Activated T-cell treated with anti-CD3 and anti-CD28 coated beads for 24 hours (primary cell): Measurements from ENCODE around the gene TASP1.
"Not testable (repeated sequence)": the region's sequence is repeated elsewhere in the genome, so short reads cannot be mapped to it uniquely, and the experiment has no call there.

Experiments
- DNase-seq: peaks from one replicate; pipeline ENCODE4 v3.0.0-alpha.2; 2020; ENCODE audit warnings: low read depth

The TASP1 gene

DNA sequence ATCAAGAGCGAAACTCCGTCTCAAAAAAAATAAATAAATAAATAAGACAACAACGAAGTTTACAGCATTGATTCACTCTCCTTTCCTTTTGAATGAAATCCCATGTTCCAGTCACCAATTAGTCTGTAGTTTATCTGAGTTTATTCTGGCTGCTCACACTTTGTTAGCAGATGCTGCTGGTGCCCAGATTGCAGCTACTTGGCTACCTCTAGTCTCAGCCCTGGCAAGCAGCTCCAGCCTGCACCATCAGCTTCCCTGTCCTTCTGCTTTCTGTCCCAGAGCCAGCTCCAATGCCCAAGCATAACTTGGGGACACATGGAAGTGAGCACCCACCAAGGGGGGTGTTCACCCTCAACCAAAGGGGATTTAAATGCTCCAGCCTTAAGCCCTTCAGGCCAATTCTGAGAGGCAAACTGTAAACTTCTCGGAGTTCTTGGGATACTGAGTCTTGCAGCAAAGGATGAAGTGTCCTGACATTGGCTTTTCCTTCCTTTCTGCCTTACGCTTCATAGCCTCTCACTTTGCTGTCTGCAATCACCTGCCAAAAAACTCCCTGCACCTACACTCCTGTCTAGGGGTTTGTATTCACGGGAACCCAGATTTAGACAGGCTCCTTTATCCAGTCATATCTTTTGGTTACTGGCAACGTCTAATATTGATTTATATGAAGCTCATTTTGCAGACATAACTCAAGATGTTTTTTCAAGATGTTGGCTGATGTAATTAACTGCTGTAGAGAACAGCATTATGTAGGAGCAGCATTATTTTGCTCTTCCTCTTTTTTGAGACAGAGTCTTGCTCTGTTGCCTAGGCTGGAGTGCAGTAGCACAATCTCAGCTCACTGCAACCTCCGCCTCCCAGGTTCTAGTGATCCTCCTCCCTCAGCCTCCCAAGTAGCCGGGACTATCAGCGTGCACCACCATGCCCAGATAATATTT is 9.8 kb upstream of the TASP1 start:
- no peak for DNase-seq

DNA sequence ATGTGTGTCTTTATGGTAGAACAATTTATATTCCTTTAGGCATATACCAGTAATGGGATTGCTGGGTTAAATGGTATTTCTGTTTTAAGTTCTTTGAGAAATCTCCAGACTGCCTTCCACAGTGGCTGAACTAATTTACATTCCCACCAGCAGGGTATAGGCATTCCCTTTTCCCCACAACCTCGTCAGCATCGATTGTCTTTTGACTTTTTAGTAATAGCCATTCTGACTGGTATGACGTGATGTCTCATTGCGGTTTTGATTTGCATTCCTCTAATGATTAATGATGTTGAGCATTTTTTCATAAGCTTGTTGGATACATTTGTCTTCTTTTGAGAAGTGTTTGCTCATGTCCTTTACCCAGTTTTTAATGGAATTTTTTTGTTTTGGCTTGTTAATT is 5.3 kb upstream of the TASP1 start:
- no peak for DNase-seq

DNA sequence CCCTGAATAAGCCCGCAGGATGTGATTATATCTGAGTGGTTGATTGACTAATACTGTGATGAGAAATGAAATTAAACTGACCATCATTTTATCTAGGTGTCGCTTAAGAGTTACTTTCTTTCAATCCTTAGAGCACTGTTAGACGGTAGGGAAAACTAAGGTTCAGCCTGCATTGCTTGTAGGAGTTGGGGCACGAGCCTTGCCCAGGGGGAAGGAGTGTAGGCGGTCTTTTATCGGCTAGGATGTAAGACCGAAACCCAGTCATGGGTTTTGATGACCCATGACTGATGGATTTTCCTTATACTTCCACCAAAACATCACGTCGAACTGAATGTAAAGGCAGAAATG is 392 bp upstream of the TASP1 start:
- DNase-seq, result no peak

DNA sequence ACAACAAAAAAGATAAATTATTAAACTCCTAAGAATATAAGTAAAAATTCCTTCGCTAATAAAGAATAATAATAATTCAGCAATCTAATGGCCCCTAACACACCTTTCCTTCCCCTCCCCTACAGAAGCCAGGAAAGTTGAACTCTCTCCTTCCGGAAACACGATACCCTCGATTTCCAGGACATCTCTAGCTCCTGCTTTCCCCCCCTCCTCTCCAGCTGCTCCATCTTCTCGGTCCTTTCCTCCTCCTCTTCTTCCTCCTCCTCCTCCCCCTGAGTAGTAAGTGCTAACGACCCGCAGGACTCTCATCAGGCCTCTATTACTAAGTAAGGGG is 603 bp downstream of the TASP1 start:
- no peak for DNase-seq

DNA sequence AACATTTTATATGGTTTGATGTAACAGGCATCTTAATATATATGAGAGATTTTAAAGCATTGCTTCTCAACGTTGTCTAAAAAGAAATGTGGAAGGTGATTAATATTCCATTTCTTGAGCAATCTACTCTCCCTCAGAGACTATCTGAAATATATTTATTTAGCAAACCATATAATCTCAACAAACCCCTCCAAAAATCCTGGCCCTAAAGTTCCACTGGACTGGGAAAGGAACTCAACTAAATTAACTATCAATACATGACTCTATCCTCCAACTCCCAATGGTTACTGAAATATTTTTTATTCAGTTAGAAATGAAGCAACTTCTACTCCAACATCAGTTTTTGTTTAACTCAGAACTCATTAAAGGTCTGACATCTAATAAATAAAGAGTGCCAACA is 6.3 kb downstream of the TASP1 start:
- DNase-seq, result no peak

DNA sequence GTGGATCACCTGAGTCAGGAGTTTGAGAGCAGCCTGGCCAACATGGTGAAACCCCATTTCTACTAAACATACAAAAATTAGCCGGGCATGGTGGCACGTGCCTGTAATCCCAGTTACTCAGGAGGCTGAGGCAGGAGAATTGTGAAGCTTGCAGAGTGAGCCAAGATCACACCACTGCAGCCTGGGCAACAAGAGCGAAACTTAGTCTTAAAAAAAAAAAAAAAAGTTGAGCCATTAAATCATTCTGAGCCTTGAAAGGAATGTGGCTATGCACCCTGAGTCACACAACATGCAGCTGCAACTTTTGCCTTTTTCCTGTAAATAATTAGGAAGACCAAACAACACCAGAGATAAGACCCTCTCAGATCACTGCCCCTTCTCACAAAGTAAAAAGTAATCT is 11.2 kb downstream of the TASP1 start:
- DNase-seq, result not testable (repeated sequence)

DNA sequence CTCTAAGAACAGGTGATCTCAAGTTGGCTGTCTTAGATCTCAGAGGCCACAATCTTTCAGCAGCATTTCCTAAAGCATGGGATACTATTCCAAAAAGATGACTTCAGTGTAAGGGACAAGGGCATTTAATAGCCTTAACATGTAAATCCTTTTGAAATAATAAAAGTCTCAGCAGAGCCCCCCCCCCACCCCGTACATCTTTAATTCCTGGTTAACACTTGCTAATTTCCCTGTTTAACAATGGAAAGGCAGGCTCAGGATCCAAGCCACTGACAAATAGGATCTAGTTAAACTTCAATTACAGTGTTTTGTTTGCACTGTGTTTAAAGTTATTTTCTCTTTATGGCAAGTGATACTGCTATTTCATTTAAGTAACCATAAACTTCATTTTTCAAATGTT is 12.0 kb downstream of the TASP1 start:
- no peak for DNase-seq

DNA sequence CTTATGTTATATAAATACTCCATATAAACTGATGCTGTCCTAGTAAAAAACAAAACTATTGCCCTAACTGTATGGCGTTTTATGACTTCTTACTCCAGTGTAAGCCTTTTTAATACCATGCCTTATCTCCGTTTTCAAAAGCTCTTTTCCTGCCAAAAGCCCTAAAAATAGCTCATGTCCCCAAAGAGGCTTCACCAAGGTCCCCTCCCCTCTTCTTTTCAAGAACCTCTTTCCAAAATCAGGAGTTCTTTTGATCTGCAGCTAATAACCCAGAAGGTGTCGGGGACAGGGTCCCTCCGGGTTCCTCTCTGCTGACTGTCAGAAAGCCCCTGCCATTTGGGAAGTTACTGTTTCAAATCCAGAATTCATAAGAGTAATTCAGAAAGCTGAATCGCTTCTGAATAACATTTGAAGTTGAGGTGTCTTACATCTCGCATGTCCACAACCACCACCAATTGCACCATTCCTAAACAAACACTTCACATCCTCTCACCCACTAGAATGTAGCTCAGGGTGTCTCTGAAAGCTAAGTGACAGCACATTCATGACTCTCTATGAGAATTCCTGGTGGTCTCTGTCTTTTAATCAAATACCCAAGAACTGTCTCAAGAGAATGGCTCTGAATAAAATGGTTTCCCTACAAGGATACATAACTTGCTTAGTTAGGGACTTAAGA is 13.3 kb downstream of the TASP1 start:
- no peak for DNase-seq

DNA sequence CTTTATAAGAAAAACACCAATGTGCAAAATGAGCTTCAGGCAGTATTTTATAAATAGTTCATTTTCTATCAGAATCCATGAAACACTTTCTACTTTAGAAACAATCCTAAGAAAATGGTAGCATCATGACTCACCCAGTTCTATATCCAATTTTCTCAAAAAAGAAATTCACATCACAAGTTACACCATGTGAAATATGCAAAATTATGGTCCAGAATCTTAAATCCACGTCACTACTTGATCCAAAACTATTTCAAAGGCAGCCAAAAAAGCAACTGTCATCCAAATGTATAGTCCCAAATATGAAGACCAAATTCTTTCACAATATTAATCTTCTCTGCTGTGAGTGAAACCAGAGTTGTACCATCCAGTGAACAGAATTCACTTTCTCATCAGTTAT is 19.3 kb downstream of the TASP1 start:
- DNase-seq, result not testable (repeated sequence)

DNA sequence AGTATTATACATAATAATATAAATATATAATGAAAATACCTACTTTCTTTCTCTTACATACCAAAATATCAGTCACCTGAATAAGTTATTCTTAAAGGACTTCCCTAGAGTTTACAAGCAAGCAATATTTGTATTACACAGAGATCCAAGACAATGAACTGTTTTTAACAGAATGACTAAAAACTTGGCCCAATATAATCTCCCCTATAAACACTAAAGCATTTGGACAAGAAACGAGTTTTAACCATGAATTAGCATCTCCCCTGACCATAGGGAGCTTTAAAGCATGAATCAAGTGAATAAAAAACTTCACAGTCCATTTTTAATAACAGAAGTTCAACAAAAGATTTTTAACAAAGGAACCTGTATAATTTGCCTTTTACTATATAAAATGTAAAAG is 20.3 kb downstream of the TASP1 start:
- not testable (repeated sequence) for DNase-seq

DNA sequence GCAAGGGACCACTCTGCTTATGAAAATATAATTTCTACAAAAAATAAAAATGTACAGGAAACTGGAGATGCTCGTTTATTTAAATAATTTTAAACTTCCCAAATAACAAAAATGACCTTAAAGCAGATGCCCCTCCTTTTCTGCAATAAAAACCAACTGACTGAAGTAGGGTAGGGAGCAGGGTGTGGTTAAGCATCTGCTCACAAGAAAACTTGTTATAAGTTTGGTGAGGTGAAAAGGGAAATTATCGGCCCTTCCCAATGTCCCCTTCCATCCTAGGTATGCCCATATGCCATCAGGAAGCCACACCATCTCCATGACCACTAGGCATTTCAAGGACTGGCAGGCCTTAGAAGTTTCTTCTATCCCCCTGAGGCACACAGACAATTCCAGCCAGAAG is 21.1 kb downstream of the TASP1 start:
- not testable (repeated sequence) for DNase-seq

DNA sequence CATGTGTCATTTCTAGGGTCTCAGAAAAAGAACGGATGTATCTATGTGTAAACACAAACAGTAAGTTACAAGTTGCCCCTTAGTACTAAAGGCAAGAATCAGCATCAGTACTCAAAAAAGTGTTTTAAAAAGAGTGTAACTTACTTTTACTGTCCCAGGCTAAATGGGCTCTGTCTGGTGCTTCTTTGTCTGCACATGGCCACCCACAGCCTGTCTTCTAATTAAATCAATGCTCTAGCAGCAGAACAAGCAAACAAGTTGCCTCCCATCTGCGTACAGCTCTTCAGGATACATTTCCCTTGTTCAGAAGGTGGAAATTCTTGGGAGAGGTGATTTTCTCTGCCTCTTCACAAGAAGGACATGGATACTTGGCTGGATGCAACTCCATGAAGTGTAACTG is 22.0 kb downstream of the TASP1 start:
- DNase-seq, result not testable (repeated sequence)

DNA sequence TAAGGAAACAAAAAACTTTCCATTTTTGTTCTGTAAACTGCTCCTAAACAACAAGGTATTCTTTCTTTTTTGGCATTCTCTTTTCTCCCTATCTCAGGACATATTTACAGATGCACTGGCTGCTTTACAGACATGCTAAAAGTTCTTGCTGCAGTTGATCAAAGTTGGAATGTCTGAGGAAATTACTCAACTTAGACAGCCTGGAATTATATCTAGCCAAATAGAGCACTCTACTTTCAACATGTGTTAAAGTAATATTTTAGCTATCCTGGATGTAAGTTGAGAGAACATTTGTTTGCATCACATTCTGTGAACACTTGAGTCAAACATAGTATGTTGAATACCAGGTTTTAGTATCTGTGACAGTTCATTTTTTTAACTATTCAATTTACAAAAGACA is 24.8 kb downstream of the TASP1 start:
- no peak for DNase-seq

DNA sequence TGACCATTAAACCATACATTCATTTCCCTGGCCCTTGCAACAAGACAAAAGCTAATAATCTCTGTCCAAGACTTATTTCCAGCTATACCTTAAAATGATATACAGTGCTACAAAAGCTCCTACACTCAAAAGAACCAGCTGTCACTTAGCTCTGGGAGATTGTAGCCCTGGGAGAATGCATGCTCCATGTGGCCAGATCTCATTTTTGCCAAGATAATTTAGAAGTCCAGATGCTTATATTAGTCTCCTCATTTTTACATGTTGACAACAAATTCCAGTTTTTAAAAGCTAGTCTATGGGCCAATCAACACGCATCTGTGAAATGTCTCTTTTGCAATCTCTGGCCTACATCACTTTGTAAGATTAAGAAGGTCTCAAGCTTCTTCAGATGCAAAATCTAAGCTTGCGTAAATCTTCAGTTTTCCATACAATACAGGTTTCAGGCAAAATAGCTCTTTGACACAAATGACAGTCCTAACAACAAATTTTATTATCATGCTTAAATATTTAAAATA is 27.1 kb downstream of the TASP1 start:
- DNase-seq, result no peak

DNA sequence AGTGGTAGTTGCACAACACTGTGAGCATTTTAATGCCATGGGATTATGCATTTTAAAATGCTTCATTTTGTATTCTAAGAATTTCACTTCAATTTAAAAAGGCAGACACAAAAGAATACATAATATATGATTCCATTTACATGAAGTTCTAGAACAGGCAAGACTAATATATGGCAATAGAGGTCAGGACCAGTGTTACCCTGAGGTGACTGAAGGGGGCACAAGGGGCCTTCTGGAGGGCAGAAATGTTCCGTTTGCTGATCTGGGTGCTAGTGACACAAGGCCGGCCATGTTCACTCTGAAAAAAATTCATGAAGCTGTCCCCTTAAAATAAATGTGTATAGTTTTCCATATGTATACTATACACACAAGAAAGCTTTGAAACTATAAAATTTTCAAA is 28.5 kb downstream of the TASP1 start:
- DNase-seq, result no peak

DNA sequence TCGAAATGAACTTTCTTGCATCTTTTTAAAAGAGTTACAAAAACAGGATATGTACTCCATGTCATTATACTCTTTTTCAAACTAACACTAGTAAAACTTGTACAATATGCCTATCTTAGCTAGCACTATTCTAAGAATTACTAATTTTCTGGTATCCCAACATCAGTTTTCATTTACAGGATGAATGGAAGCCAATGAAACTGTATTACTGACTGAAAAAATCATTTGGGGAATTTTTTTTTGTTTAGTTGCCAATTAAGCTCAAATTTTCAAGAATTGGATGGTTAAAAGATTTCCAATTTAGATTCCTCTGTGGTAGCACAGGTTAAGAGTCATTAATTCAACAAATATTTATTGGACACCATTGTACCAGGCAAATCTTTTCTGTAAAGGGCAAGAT is 30.7 kb downstream of the TASP1 start:
- no peak for DNase-seq

DNA sequence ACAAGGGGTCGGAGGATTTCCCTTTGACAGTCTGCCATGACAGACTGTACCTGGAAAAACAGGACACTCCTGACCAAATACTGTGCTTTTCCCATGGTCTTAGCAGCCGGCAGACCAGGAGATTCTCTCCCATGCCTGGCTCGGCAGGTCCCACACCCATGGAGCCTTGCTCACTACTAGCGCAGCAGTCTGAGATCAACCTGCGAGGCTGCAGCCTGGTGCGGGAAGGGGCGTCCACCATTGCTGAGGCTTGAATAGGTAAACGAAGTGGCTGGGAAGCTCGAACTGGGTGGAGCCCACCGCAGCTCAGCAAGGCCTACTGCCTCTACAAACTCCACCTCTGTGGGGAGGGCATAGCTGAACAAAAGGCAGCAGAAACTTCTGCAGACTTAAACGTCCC is 45.3 kb downstream of the TASP1 start:
- DNase-seq, result not testable (repeated sequence)

DNA sequence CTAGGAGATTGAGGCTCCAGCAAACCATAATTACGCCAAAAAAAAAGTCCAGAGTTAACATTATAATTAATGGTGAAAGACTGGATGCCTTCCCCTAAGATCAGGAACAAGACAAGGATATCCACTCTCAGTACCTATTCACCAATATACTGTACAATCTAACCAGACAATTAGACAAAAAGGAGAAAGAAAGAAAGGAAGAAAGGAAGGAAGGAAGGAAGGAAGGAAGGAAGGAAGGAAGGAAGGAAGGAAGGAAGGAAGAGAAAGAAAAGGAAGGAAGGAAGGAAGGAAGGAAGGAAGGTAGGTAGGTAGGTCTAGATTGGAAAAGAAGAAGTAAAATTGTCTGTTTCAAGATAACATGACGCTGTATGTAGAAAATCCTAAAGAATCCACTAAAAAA is 50.7 kb downstream of the TASP1 start:
- DNase-seq, result no peak

DNA sequence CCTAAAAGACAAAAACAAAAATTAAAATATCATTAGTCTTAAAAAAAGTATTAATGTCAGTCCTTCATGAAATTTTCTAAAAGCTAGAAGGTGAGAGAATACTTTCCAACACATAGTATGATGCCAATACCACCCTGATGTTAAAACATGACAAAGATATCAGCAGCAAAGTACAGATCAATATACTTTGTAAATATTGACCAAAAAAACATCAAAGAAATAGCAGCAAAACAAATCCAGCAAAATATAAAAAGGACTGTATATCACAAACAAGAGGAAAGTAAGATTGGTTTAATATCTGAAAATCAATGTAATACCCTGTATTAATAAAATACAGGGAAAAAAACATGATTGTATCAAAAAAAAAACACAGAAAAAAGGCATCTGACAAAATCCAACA is 51.4 kb downstream of the TASP1 start:
- no peak for DNase-seq

DNA sequence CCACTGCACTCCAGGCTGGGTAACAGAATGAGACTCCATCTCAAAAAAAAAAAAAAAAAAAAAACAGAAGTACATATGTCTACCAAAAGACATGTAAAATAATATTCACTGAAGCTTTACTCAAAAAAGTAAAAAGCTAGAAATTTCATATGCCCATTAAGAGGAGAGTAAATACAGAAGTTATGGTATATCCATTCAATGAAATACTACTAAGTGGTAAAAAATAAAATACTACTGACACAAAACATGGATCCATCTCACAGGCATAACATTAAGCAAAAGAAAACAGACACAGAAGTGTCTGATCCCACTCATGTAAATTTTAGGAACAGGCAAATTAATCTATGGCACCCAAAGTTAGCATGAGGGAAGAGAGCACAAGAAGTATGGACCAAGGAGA is 52.6 kb downstream of the TASP1 start:
- DNase-seq, result no peak

DNA sequence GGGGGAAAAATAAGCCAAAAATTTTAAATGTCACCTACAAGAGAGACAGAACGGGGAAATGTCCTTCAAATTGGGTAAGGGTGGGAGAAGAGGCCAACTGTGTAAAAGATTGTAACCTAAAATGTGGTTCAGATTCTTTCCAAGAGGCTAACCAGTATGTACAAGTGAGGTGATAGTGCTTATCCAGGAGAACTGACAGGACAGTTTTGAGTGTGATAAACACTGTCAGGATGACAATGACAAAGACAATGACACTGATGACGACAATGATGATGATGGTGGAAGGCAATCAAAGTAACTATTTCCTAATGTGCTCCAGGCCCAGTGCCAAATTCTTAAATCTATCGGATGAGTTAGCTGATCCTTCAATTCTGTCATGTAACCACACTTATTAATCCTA is 57.3 kb downstream of the TASP1 start:
- DNase-seq, result no peak

DNA sequence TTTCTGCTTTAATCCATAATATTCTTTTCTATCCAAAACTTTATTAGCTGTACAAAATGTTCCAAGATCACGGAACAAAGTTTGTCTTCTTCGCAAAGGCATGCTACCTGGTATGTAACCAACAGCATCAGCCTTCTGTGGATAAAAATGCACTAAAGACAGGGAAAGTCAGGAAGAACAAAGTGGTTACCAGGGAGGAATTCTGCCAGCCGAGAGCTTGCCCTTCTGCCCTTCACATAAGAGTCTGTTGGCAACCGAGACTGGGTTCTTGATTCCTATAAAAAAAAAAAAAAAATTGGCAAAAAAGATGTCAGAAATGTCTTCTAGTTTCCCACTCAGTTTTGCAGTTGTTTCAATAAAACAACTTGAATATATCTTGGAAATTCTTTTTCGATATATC is 58.0 kb downstream of the TASP1 start:
- no peak for DNase-seq

DNA sequence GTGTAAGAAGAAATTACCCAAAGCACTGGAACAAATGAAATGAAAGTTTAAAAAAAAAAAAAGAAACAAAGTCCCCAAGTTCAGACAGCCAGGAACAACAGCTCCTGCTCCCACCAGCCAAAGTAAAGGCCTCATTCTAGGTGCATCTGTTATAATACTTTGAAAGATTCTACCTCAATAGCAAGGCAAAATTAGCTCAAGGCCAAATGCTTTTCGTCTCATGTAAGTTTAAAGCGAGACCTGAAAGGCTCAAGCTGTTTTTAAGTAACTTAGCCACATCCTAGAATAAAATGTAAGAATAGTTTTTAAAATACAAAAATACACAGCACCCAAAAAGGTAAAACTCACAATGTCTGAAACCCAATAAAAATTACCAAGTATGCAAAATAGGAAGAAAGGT is 64.7 kb downstream of the TASP1 start:
- no peak for DNase-seq

DNA sequence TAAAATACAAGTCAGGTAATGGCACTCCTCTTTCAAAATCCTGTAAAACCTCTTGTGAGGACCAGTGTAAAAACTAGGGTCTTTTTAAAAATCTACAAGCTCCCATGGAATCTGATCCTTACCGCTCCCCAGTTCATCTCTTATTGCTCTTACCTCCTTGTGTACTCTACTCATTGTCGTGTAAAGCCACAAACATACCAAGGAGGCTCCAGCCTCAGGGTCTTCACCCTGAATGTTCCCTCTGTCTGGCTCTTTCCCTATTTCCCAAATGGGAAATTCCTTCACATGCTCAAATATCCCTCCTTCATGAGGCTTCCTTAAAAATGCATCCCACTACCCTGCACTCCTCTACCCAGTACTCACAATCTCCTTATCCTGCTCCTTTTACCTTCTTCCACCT is 67.1 kb downstream of the TASP1 start:
- DNase-seq, result no peak
